GM12878 (cell line): ENCODE measurements around the gene REEP5. TPM values are rescaled to one million over a fixed set of nuclear protein-coding genes. Genes with fewer than 3 reads are reported as not detected.
"Not testable (repeated sequence)": the region's sequence is repeated elsewhere in the genome, so short reads cannot be mapped to it uniquely, and the experiment has no call there.

Experiments
- ATAC-seq: fragments of 200-7000 bp; cut with Tn5 transposase; 3 replicates; pipeline ENCODE4 v1.9.1; 2020; ENCODE audit warnings: mild to moderate bottlenecking, moderate library complexity
- BruUV-seq: library from RNA; stranded (reverse); fragments of 400-500 nt; replicated peaks from 2 replicates; lab custom pipeline; 2021; lab: Mats Ljungman, UMichigan
- CTCF ChIA-PET: fragments of 300-600 bp; sonication (Branson Sonifier 250); formaldehyde crosslinking; extraction: SDS; loops from one replicate; lab custom pipeline; 2021; ENCODE audit warnings: inconsistent platforms; lab: Yijun Ruan, JAX
- POLR2A ChIA-PET: fragments of 350-600 bp; formaldehyde crosslinking; extraction: SDS; loops from one replicate; lab custom pipeline; 2021; ENCODE audit warnings: inconsistent platforms; lab: Charles Lee
- RAD21 ChIA-PET: fragments of 300-600 bp; sonication (Branson Sonifier 250); formaldehyde crosslinking; loops from one replicate; lab custom pipeline; 2023; ENCODE audit warnings: antibody characterized with exemption; ENCODE audit not compliant: unreplicated experiment; lab: Charles Lee
- SMC1A ChIA-PET: fragments of 300-600 bp; sonication (Branson Sonifier 250); formaldehyde crosslinking; loops from one replicate; lab custom pipeline; 2023; ENCODE audit not compliant: unreplicated experiment, uncharacterized antibody; lab: Charles Lee
- DNase-seq: peaks from one replicate; pipeline ENCODE4 v3.0.0-alpha.2; 2011; ENCODE audit warnings: low read depth, low spot score
- FAIRE-seq: peaks from 3 replicates; lab custom pipeline; 2011; peaks lifted over from hg19 to GRCh38; lab: Jason Lieb, UNC
- H2AFZ ChIP-seq: 2 replicates; pipeline ENCODE4 v1.6.0; 2011; ENCODE audit warnings: low read depth, low read length, control low read depth; ENCODE audit not compliant: control insufficient read depth
- H3K27ac ChIP-seq: 2 replicates; pipeline ENCODE4 v1.5.1; 2011; ENCODE audit warnings: control low read depth; ENCODE audit not compliant: control insufficient read depth, insufficient read depth
- H3K27me3 ChIP-seq, 2 experiments: replicated peaks in 1 of 2; 2 replicates each; pipeline versions ENCODE4 v1.6.0 to v1.6.1; 2011; ENCODE audit warnings: low read length in 1 of 2; ENCODE audit not compliant: control insufficient read depth in 2 of 2, insufficient read depth in 2 of 2
- H3K36me3 ChIP-seq, 2 experiments: 2 replicates each; pipeline ENCODE4 v1.5.1; 2011; ENCODE audit warnings: low read length in 1 of 2; ENCODE audit not compliant: control insufficient read depth in 2 of 2, insufficient read depth in 2 of 2
- H3K4me1 ChIP-seq: 2 replicates; pipeline ENCODE4 v1.6.1; 2011; ENCODE audit warnings: mild to moderate bottlenecking, low read length, moderate library complexity, mixed read lengths; ENCODE audit not compliant: control insufficient read depth, insufficient read depth
- H3K4me2 ChIP-seq: 2 replicates; pipeline ENCODE4 v1.6.0; 2011; ENCODE audit warnings: control low read depth; ENCODE audit not compliant: control insufficient read depth, insufficient read depth
- H3K4me3 ChIP-seq: fragments of 200-600 bp; sonication (generic); 2 replicates; pipeline ENCODE4 v1.5.1; 2016
- H3K79me2 ChIP-seq: 2 replicates; pipeline ENCODE4 v1.6.0; 2011; ENCODE audit warnings: low read length; ENCODE audit not compliant: control insufficient read depth, insufficient read depth
- H3K9ac ChIP-seq: 2 replicates; pipeline ENCODE4 v1.8.0; 2011; ENCODE audit warnings: low read length, control low read depth, mixed read lengths; ENCODE audit not compliant: control insufficient read depth, insufficient read depth
- H3K9me3 ChIP-seq: replicated peaks from 3 replicates; pipeline ENCODE4 v1.5.1; 2011; ENCODE audit warnings: mild to moderate bottlenecking, low read length; ENCODE audit not compliant: control insufficient read depth, insufficient read depth
- H4K20me1 ChIP-seq: 2 replicates; pipeline ENCODE4 v1.6.0; 2011; ENCODE audit not compliant: control insufficient read depth, insufficient read depth
- BCL11A ChIP-seq: IDR thresholded peaks from 2 replicates; pipeline ENCODE4 v1.6.1; 2011; ENCODE audit warnings: low read depth, low read length
- CREB1 ChIP-seq: IDR thresholded peaks from 2 replicates; pipeline ENCODE4 v1.6.1; 2012; ENCODE audit warnings: low read depth, mild to moderate bottlenecking, inconsistent platforms
- JUNB ChIP-seq: IDR thresholded peaks from 2 replicates; pipeline ENCODE4 v1.6.1; 2016; ENCODE audit warnings: antibody characterized with exemption, mild to moderate bottlenecking
- KAT2A ChIP-seq: conservative IDR thresholded peaks from 2 replicates; pipeline ENCODE4 v1.6.1; 2011; ENCODE audit warnings: low read depth, low read length; ENCODE audit not compliant: control insufficient read depth
- RUNX3 ChIP-seq: IDR thresholded peaks from 2 replicates; pipeline ENCODE4 v1.6.1; 2012; ENCODE audit warnings: low read length, inconsistent platforms
- ZNF217 ChIP-seq: fragments of 450-650 bp; IDR thresholded peaks from 2 replicates; pipeline ENCODE4 v1.6.1; 2017; ENCODE audit warnings: antibody characterized with exemption, mild to moderate bottlenecking
- ZNF24 ChIP-seq: fragments of 450-650 bp; IDR thresholded peaks from 2 replicates; pipeline ENCODE4 v1.6.1; 2017; ENCODE audit warnings: antibody characterized with exemption, mild to moderate bottlenecking
- WGBS: methylation state at CpG from one replicate; pipeline ENCODE4 v1.1.6; 2016; ENCODE audit warnings: low lambda C conversion rate; ENCODE audit not compliant: insufficient replicate concordance, insufficient coverage; ENCODE audit errors: missing lambda C conversion rate; 5-methylcytosine and 5-hydroxymethylcytosine counted together
- in situ Hi-C: fragments of 300-500 bp; cut with MboI; formaldehyde crosslinking; loops from 9 replicates; pipeline ENCODE4 v1.14.3; 2018; ENCODE audit warnings: mixed read lengths
- intact Hi-C: fragments of 100-400 bp; cut with micrococcal nuclease; formaldehyde crosslinking; loops from one replicate; pipeline ENCODE4 v1.14.2; 2022; ENCODE audit not compliant: unreplicated experiment
- polyA plus RNA-seq, 11 experiments: library from polyadenylated mRNA; depleted of rRNA in 4 of 11; unstranded in 6 of 11; stranded (reverse) in 5 of 11; fragments of >200 nt; fragmentation: Nextera tagmentation in 4 of 11; fragmentation: Illumina TruSeq in 1 of 11; extraction: Ambion mirVana in 4 of 11; extraction: Trizol in 1 of 11; gene quantifications; 1 replicate in 1 of 11; 2 replicates in 10 of 11; pipeline versions ENCODE4 v1.2.1 to v1.2.3, GENCODE V29; 2011 to 2016; ENCODE audit warnings: inconsistent platforms in 2 of 11, missing spikeins in 2 of 11, low read depth in 1 of 11
- total RNA-seq, 4 experiments: library from RNA; depleted of rRNA in 3 of 4; stranded (reverse); fragments of >200 nt in 3 of 4; fragmentation: Illumina TruSeq in 1 of 4; extraction: Trizol in 1 of 4; gene quantifications; 2 replicates each; pipeline versions ENCODE4 v1.2.1 to v1.2.3, GENCODE V29; 2013 to 2021
- TF ChIP-seq, protein P1 (sequence below): fragments of 450-650 bp; IDR thresholded peaks from 2 replicates; pipeline ENCODE4 v1.6.1; 2017; ENCODE audit warnings: mild to moderate bottlenecking, moderate library complexity

Gene REEP5
- total and polyA plus RNA-seq, 10 of the 15 experiments (the other 5 are each of a cell fraction or from before 2014, with no cell fraction given) = 30.5 to 211 (median 113) TPM

DNA sequence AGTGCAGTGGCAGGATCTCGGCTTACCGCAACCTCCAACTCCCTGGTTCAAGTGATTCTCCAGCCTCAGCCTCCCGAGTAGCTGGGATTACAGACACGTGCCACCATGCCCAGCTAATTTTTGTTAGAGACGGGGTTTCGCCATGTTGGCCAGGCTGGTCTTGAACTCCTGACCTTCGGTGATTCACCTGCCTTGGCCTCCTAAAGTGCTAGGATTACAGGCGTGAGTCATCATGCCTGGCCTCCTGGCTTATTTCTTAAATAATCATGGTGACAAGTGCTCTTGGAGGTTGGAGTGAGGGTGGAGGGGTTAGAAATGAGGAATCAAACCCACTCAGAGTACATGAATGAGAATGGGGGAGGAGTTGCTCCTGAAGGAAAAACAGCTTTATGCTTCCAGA, 37.8 kb upstream of the REEP5 start:
- H3K27me3 ChIP-seq, H3K4me2 ChIP-seq, H3K9ac ChIP-seq, BruUV-seq, intact Hi-C loops, FAIRE-seq, ATAC-seq, H3K27ac ChIP-seq, H3K79me2 ChIP-seq, DNase-seq, H4K20me1 ChIP-seq, H3K4me3 ChIP-seq, H2AFZ ChIP-seq, H3K9me3 ChIP-seq, H3K36me3 ChIP-seq: not testable (repeated sequence)
- 97% methylated on average over 8 of the region's 8 CpGs for WGBS
- SMC1A ChIA-PET = interaction anchor here (1.2 to 5.0 kb wide), 2 partner anchors 20 to 32 kb away, joined by 5 to 34 read pairs; no protein-coding TSS in a partner anchor
- peaks cover 38% of the 10 kb centered on the region for H3K4me1 ChIP-seq
- CTCF ChIA-PET = interaction anchor here (0.7 to 1.6 kb wide), 4 partner anchors 16 to 203 kb away, joined by 3 to 4 read pairs (median 3); no protein-coding TSS in a partner anchor
- POLR2A ChIA-PET = interaction anchor here (0.9 to 1.5 kb wide), 3 partner anchors 8 to 17 kb away, joined by 3 to 4 read pairs (median 4); partner anchors contain the start of gene DCP2
- RAD21 ChIA-PET = interaction anchor here (9.8 kb wide), 1 partner anchor 36 kb away, joined by 85 read pairs; the partner anchor contains the start of gene REEP5
- in situ Hi-C loops = loop anchor here (25.0 kb wide), 1 partner anchor 1448 kb away; the partner anchor contains the start of gene STARD4

DNA sequence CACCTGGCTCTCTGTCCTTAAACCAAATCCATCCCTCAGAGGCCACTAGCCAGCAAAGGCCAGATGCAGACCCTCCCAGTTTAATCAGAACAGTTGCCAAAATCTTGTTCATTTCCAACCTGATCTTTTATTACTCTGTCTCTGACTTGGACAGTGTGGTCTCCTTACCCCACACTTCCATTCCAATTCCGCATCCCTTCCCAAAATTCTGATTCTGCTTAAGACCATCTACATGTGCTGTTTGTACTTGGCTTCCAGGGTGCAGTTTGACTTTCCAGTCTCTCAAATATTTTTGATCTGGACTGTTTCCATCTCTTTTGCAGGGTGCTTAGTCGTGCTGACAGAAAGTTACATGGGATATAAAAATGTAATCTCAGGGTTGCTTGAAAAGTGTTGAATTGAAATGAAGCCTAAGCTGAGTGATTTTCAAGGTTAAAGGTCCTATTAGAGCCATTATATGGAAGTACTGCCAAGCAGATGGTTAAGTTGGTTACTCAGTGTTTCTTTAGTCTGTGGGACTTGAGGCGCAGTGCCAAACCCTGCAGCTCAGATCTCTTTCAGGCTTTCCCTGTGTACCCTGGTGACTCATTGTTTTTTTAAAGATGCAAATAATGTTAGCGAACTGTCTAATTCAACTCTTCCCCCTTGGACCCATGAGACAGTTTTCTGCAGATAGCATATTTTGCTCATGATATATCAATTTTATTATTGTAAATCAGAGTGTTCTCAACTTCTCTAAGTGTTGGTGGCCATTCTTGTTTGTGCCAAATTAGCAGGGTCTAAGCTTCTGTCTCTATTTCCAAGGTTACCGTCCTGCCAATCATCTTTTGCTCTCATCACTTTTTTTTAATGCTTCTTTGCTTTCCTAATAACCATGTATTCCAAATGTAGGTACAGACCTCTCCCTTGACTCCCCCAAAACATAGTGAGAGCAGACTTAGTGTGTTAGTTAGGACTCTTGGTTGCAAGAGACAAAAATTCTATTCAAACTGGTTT, 36.4 kb upstream of the REEP5 start:
- Histone ChIP-seq H3K79me2 (no peaks in the 10 kb centered on the region), H3K9me3 (no peaks in the 10 kb centered on the region), H3K9ac (no peak overlapping the region; the same call in 1 of the 2 replicates), H3K4me1 (peaks cover 29% of the 10 kb centered on the region), H3K4me3 (0 out of 2 replicates have a peak overlapping the region, but pooled peaks have one; percentile 25), H2AFZ (peak overlapping the region; percentile 63), H3K36me3 (no peaks in the 10 kb centered on the region), H4K20me1 (no peaks in the 10 kb centered on the region), H3K4me2 (peak overlapping the region; percentile 47; the same call in 1 of the 2 replicates), H3K27me3 (no peaks in the 10 kb centered on the region), H3K27ac (no peak overlapping the region; the same call in 1 of the 2 replicates)
- ChIA-PET RAD21 (interaction anchor here (9.8 kb wide), 1 partner anchor 34 kb away, joined by 85 read pairs; the partner anchor contains the start of gene REEP5), POLR2A (interaction anchor here (0.6 kb wide), 1 partner anchor 7 kb away, joined by 3 read pairs; no protein-coding TSS in a partner anchor), CTCF (interaction anchor here (0.8 to 1.3 kb wide), 5 partner anchors 9 to 201 kb away, joined by 3 to 5 read pairs (median 3); no protein-coding TSS in a partner anchor), SMC1A (interaction anchor here (0.6 to 1.0 kb wide), 3 partner anchors 29 to 96 kb away, joined by 3 read pairs; no protein-coding TSS in a partner anchor)
- intact Hi-C loops (no loop called here), in situ Hi-C loops (loop anchor here (25.0 kb wide), 1 partner anchor 1446 kb away; the partner anchor contains the start of gene STARD4)
- ATAC-seq (peak; percentile 83), FAIRE-seq (peak; percentile 35), DNase-seq (peak; percentile 57)
- no TSS peak for BruUV-seq
- WGBS = 50% methylated on average over 5 of the region's 5 CpGs
- peak; percentile 11; the same call in 1 of the 2 replicates for TF ChIP-seq RUNX3
- TF ChIP-seq KAT2A = no peak
- no peak for TF ChIP-seq BCL11A
- TF ChIP-seq CREB1 = no peak
- TF ChIP-seq, protein P1, sequence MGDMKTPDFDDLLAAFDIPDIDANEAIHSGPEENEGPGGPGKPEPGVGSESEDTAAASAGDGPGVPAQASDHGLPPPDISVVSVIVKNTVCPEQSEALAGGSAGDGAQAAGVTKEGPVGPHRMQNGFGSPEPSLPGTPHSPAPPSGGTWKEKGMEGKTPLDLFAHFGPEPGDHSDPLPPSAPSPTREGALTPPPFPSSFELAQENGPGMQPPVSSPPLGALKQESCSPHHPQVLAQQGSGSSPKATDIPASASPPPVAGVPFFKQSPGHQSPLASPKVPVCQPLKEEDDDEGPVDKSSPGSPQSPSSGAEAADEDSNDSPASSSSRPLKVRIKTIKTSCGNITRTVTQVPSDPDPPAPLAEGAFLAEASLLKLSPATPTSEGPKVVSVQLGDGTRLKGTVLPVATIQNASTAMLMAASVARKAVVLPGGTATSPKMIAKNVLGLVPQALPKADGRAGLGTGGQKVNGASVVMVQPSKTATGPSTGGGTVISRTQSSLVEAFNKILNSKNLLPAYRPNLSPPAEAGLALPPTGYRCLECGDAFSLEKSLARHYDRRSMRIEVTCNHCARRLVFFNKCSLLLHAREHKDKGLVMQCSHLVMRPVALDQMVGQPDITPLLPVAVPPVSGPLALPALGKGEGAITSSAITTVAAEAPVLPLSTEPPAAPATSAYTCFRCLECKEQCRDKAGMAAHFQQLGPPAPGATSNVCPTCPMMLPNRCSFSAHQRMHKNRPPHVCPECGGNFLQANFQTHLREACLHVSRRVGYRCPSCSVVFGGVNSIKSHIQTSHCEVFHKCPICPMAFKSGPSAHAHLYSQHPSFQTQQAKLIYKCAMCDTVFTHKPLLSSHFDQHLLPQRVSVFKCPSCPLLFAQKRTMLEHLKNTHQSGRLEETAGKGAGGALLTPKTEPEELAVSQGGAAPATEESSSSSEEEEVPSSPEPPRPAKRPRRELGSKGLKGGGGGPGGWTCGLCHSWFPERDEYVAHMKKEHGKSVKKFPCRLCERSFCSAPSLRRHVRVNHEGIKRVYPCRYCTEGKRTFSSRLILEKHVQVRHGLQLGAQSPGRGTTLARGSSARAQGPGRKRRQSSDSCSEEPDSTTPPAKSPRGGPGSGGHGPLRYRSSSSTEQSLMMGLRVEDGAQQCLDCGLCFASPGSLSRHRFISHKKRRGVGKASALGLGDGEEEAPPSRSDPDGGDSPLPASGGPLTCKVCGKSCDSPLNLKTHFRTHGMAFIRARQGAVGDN = no peak
- no peak for TF ChIP-seq ZNF217
- no peak for TF ChIP-seq ZNF24
- peak; percentile 34 for TF ChIP-seq JUNB
